HG03025 (cell line): ENCODE measurements around the gene KRT35.
"Not testable (repeated sequence)": the region's sequence is repeated elsewhere in the genome, so short reads cannot be mapped to it uniquely, and the experiment has no call there.

ENCODE experiments used
- ATAC-seq: cut with Tn5 transposase; IDR thresholded peaks from one replicate; pipeline ENCODE4 v1.9.1; 2021; ENCODE audit warnings: mild to moderate bottlenecking, moderate library complexity; ENCODE audit not compliant: unreplicated experiment, low FRiP score

The KRT35 gene

DNA sequence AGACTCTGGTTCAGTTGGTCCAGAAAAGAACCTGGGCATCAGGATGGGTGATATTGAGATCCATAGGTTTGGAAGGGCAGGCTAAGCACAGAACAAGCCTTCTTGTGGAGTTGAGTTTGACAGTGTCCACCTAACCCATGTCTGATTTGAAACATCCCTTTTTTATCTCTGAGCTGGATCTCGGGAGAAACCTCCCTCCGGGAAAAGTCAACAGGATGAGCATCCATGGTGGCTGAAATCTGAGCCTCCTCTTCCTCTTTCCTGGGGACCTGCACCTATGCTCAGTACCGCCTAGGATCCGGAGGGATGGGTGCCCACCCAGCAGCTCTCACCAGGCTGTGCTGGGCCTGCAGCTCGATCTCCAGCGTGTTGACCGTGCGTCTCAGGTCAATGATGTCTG lies 17.2 kb downstream of the KRT35 start:
- no peak for ATAC-seq

DNA sequence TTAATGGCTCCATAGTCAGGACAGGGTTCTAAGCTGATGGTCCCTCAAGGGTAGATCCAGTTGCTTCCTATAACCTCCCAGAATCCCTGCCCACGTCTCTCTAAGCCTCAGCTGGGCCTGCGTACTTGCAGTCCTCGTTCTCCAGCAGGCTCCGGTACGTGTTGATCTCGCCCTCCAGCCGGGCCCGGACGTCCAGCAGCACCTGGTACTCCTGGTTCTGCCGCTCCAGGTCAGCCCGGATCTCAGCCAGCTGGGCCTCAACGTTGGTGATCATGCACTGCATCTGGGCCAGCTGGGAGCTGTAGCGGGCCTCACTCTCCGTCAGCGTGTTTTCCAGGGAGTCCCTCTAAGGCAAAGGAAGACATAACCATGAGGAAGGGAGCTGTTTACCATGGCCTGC lies 18.2 kb downstream of the KRT35 start:
- ATAC-seq: no peak

DNA sequence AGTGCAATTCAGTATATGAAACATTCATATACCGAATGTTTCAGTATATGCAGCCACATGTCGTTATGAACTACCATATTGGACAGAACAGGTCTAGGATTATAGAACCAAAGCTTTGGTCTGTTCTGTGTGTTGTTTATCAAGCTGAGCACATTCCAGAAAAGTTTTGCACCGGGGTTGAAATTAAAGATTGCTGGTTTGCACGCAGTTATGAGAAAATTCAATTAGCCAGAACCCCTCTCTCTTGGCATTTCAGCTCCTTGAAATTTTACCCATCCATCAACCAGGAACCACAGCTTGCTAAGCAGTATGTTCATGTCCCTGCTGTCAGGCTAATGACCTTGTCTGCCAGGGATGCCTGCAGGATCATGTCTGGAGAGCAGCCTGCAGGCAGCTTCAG lies 23.3 kb downstream of the KRT35 start:
- no peak for ATAC-seq

DNA sequence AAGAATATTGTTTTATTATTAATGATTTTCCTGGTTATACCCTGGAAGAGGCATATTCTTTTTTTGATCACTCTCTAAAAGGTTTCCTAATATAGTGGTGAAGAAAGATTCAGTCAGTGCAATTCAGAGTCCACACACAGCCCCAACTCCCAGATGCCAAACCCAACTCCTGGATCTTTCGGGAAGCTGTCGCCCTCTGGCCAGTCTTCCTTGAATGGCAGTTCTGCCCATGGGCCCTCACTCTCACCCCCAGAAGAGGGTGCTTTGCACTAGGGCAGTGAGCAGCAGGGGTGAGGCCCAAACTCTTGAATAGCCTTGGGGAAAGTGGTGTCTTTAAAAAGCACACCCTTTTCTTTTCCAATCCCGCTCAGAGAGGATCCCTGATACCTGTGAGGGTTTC lies 24.7 kb downstream of the KRT35 start:
- no peak for ATAC-seq

DNA sequence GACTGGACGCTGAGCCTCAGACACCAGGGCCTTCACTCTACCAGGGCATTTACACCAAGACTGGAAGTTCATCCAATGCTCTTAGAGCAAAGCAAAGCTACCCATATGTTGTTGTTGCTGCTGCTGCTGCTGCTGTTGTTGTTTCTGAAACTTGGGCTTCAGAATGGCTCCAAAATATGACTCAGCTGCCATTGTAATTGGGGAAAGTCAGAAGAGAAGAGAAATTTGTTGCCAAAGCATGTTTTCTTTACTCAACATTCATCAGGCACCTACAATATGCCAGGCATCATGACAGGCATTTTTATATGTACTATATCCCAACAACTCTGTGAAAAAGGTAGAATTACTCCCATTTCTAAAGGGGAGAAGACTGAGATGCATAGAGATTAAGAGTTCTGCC lies 25.7 kb downstream of the KRT35 start:
- ATAC-seq: no peak

DNA sequence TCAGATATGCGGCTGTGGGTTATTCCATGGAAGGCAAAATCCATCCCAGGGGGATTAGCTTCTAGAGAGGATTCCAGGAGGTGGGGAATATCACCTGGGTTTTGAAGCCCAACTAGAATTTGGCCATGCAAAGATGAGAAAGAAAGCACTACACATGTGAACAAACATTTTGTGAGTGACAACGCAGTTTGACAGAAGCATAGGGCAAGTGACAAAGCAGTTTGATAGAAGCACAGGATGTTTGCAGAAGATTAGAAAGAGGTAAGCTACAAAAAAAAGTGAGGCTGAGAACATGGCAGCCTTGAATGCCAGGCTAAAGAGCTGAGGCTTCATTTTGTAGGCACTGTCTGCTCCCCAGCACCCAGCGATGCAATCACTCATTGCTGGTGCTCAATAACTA lies 27.9 kb downstream of the KRT35 start:
- ATAC-seq: no peak

DNA sequence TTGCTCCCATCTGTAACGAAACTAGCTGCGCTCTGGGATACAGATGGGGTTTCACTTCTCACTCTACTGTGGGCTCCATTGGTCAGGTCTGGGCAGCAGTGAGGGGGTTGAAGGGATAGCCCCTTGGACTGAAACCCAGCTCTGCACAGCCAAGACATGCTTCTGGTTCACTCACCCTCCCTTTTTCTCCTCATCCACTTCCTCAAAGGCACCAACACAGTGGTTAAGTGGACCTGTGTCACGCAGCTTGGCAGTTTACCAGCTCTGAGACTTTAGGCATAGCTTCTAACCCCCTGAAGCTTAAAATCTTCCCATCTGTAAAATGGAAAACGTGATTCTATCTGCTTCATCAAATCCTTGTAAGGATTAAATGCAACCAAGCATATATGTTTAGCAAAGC lies 28.7 kb downstream of the KRT35 start:
- no peak for ATAC-seq

DNA sequence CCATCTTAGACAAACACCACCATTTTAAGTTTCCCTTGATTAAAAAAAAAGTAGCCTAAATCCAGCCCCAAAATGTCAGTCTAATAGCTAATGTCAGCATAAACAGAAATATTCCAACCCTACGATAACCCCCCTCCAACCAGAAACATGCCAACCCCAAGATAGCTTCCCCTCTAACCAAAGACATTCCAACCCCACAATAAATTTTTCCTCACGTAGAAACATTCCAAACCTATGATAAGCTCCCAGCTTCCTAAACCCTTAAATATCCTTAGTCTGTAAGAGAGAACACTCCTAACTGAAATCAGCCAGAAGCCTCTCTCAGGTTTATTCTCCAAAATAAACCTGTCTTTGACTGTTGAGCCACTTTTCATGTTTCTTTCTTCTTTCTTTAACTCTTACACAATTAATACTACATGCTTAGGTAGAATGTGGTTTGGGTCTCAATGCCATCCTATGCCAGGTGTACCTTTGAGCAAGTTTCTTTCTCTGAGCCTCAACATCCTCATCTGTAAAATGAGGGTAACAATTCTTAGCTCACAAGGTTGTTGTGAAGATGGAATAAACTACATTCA lies 29.7 kb downstream of the KRT35 start:
- ATAC-seq: no peak

DNA sequence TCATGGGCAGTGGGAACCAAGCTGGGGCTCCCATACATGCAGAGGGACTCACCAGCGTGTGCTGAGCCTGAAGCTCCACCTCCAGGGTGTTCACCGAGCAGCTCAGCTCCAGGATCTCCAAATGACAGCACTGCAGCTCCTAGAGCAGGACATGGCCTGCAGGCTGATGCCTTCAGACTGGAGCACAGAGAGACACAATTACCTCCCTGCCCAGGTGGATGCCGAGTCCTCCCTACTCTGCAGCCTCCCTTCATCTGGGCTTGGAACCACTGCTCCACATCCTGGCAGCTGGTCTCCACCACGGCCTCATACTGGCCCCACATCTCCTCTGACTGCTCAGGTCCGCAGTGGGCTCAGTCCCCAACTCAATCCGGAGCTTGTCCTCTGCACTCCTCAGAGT lies 31.9 kb downstream of the KRT35 start:
- no peak for ATAC-seq

DNA sequence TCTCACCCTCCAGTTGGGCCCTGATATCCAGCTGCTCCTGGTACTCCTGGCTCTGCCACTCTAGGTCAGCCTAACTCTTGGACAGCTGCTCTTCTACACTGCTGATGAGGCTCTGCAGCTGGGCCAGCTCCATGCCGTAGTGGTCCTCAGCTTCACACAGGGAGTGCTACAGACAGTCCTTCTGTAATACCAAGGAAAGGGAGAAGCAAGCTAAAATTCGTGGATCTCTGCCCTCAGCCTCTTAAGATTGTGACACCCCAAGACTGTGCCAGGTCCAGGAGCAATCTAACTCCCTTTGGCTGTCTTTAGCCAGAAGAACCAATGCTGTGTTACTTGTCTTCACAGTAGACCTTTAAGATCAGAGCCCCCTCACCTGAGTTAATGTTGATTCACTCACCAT lies 32.4 kb downstream of the KRT35 start:
- ATAC-seq: no peak

DNA sequence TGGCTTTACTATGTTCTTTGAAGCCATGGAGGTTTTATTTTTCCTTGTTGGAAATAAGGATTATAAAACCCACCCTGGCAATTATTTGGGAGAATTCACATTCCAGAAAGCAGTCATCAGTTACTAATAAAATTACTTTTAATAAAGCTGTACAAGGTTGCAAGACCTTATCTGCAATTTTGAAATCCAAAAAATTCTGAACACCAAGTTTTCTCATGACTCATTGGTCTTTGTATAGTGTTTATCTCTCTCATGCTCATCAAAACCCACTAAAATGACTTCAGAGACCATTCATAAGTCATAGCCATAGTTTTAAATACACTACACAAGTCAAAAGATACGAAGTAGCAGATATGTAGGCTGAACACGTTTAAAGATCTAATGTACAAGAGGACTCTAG lies 34.1 kb downstream of the KRT35 start:
- ATAC-seq: no peak

DNA sequence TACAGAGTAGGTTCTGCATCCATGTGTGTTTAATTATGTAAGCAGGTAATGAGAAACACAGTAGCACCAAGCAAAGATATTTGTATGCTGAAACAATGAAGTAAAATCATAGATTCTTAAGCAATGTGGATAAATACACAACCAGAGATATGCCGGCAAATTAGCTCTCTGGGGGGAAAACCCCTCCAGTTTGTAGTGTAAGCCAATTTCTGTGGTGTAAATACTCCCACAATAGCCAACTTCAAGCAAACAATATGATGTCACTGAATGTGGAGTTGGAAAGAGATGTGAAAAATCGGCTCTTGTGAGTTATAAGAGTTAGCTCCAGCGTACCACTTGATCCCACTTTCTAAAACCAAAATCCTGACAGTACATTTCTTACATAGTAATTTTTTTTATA lies 36.3 kb downstream of the KRT35 start:
- no peak for ATAC-seq

DNA sequence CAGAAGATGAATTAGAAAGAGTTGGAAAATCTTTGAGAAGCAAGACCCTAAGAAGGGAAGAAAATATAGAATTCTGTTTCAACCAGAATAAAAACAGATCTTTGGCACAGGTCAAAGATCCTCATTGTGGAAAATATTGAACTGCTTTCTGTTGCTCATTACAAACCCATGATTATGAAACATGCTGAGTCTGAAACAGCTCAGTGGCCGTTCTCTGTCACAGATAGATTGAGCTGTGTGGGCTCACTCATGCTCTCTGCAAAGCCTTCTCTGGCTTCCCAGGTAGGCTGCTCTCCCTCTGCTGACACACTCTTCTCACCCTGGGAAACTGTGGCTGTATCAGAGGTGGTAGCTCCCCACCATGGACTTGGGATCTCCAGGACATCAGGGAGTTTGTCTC lies 36.8 kb downstream of the KRT35 start:
- no peak for ATAC-seq

DNA sequence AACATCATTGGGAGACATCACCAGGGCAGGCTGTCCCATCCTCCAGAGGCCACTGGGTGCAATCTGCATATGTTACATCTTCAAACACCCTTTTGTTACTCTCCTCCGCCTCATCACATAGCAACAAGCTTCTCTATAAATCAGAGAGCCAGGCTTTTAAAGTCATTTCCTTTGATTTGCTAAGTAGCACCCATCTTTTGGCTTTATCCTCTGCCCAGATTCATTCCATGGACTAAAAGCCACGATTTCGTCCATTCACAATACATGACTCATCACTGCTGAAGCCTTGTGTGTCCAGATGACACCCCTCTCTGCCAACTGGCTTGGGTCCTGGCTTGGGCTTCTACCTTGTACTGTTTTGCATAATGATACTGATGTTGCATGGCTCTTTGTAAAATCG lies 38.2 kb downstream of the KRT35 start:
- ATAC-seq: no peak

DNA sequence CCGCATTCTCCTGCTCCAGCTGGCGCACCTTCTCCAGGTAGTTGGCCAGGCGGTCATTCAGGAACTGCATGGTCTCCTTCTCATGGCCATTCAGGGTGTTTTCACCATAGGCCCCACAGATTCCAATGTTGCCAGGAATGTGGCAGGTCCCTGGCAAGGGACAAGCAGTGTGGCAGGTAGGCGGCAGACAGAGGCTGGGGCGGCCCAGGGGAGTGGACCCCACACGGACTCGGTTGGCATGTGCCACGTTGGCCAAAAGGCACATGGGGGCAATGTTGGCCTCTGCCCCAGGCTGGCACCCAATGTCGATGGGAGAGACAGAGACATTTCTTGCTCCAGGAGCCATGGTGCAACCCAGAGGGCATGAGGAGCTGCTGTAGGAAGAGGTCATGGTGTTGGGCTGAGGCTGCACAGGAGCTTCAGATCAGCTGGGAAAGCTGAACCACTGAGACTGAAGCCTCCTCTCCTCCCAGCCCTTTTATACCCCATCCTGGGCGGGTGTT lies 40.4 kb downstream of the KRT35 start, which contains the start of gene KRT38:
Gene KRT38, minus strand, starts transcription at position 453 of the 503 bp plus-strand sequence. Its CDS starts 62 bp downstream, at position 391.
- ATAC-seq: no peak

DNA sequence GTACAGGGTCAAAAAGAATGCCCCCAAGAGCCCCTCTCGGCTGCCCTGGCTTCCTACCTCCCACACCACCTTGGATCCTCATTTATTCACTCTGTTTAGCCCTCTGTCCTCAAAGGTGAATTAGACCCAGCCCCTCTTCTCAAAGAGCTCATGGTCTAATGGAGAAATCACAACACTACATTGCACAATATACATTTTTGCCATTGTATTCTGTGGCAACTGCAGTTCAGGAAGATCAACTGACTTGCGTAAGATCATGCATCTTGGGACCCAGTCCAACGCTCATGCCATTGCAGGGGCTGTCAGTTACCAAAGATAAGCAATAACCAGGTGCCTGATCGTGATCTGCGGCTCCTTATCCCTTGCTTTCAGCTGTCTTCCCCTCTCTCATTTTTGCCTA lies 41.6 kb downstream of the KRT35 start:
- ATAC-seq: no peak

DNA sequence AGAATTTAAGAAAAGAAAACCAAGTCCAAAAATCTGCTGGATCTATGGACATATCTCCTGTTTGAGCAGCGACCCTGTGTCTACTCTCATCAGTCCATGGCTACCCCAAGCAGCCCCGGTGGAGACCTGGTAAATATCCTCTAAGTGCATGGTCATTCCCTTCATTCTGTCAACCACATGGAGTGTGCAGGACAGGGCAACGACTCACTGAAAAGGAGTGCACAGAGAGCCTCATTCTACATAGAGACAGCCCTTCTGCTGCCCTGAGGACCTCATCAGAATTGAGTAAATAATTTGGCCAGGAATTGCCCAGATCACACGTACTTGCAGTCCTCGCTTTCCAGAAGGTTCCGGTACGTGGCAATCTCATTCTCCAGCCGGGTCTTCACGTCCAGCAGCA lies 43.2 kb downstream of the KRT35 start:
- ATAC-seq: no peak

DNA sequence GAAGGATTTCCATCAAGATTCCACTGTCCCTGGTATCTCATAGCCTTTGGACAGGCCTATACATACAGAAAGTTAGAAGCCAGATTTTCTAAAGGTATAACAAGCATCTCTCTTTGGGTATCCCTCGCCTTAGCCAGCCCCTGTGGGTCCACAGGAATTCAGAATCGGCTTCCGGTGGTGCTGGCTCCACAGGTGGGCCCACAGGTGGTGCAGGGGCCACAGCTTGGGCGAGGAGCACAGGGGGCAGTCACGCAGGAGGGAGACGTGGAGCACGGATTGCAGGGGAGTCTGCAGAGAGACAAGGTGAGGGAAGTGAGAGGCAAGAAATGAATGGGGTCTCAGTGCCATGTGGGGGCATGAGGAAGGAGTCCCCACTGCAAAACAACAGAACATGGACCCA lies 43.7 kb downstream of the KRT35 start:
- ATAC-seq: no peak

DNA sequence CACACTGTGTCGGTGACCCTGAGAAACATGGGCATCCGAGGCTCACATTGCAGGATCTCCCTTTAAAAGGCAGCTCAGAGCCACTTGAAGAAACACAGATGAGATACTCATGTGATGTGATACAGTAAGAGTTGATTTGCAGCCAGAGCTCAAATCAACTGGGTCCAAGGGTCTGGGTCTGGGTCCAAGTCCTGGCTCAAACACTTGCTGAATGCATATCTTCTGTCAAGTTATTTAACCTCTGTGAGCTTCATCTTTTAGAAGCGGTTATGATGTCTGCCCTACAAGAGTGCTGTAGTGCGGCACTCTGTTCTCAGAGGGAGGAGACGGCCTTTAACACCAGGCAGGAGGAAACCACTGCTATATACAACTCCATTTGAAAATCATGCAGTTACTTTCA lies 46.5 kb downstream of the KRT35 start:
- ATAC-seq: no peak

DNA sequence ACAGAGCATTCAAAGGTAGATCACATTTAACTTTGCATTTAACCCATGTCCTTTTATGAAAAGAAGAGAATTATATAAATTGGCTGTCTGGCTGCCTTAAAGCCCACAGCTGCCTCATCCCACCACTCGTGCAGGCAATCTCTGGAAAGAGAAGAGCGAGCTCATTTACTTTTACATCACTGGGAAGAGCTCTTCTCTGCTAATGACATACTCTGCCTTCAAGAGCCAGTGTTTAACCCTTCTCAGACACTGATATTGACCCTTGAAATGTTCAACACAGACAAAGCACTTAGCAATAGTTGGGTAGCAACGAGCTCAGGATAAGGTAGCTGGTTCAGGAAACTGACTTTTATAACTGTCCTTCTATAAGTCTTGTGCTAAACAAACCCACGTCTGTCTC lies 46.9 kb downstream of the KRT35 start:
- no peak for ATAC-seq

DNA sequence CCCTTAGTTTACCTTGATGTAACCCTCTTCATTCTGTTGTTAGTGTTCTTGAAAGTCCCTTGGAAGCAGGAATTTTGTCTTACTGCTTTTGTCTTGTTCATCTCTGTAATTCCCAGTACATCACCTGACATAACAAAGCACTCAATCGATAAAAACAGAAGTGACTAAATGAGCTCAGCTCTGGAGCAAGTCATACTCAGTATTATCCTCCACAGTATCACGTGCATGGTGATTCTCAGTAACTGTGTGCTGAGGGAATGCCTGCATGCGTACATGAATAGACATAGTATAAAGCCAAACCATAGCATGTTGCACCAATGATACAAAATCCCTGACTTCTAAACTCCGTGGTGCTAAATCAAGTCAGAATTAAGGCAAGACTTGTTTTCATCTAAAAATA lies 47.4 kb downstream of the KRT35 start:
- no peak for ATAC-seq

DNA sequence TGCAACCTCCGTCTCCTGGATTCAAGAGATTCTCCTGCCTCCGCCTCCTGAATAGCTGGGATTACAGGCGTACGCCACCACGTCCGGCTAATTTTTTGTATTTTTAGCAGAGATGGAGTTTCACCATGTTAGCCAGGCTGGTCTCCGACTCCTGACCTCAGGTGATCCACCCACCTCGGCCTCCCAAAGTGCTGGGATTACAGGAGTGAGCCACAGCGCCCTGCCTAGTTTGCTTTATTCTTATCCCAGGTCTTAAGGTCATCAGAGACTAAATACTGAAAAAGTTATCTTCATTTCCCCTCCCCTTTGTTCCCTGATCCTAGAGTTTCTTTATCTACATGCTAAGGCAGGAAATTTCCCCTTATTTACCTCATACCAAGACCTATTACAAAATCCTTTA lies 50.6 kb downstream of the KRT35 start:
- ATAC-seq: not testable (repeated sequence)

DNA sequence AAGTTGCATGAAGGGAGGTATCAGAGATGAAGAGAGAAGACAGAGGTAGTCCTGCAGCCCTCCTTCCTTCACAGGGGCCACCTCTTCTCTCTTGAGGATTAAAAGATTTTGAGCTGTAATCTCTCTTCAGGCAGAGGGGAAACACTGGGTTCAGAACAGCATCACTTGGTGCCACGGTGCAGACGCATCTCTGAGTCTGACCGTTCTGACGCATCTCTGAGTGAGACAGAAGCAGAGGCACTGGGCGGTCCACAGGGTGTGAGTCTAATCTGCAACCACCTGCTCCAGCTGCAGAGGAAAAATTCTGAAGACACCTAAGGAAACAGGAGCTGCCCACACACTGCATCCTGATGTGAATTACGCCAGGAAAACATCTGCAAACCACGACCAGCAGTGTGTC lies 51.3 kb downstream of the KRT35 start:
- ATAC-seq: no peak
